ENCODE measurements around the gene PDZD4. TPM values are rescaled to one million over a fixed set of nuclear protein-coding genes. Genes with fewer than 3 reads are reported as not detected.

Gene PDZD4
- total RNA-seq, 1 donor from 2014 or later, result 9.9 TPM

DNA sequence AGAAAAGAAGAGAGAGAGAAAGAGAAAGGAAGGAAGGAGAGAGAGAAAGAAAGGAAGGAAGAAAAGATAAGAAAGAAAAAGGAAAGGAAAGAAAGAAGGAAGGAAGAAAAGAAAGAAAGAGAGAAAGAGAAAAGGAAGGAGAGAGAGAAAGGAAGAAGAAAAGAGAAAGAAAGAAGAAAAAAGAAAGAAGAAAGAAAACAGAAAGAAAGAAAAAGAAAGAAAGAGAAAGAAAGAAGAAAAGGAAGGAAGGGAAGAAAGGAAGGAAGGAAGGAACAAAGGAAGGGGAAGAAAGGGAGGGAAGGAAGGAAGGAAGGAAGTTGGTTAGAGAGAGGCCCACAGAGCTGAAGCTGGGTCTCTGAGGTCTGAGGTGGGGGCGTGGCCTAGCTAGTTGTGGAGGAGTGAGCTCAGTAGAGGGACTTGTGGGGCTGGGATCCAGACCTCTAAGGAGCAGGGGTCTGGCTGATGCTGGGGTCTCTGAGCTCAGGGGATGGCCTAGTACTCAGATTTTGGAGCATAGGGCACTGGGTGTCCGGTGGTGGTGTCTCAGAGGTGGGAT is 27.1 kb upstream of the PDZD4 start:
- no peak for TF ChIP-seq EZH2 (IDR thresholded peaks at IDR 0.05; ENCODE audit: insufficient read depth, low read length)
- TF ChIP-seq, protein P1, sequence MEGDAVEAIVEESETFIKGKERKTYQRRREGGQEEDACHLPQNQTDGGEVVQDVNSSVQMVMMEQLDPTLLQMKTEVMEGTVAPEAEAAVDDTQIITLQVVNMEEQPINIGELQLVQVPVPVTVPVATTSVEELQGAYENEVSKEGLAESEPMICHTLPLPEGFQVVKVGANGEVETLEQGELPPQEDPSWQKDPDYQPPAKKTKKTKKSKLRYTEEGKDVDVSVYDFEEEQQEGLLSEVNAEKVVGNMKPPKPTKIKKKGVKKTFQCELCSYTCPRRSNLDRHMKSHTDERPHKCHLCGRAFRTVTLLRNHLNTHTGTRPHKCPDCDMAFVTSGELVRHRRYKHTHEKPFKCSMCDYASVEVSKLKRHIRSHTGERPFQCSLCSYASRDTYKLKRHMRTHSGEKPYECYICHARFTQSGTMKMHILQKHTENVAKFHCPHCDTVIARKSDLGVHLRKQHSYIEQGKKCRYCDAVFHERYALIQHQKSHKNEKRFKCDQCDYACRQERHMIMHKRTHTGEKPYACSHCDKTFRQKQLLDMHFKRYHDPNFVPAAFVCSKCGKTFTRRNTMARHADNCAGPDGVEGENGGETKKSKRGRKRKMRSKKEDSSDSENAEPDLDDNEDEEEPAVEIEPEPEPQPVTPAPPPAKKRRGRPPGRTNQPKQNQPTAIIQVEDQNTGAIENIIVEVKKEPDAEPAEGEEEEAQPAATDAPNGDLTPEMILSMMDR (IDR thresholded peaks at IDR 0.05; ENCODE audit: insufficient read depth, low read depth, low read length), result no peak
- H3K36me3 Mint-ChIP-seq (ENCODE audit: low read depth, unreplicated experiment), result peaks cover 3% of the 10 kb centered on the region
- Histone ChIP-seq H3K9ac (ENCODE audit: low read length) (no peak overlapping the region), H3K27ac (ENCODE audit: low read depth, low read length) (no peak overlapping the region), H3K4me1 (ENCODE audit: insufficient read depth, low read length) (no peaks in the 10 kb centered on the region), H3K79me2 (ENCODE audit: insufficient read depth, low read length) (no peaks in the 10 kb centered on the region), H3K4me3 (ENCODE audit: insufficient read depth, low read depth, low read length) (no peak overlapping the region), H3K27me3 (ENCODE audit: insufficient read depth, low read length) (no peaks in the 10 kb centered on the region), H4K20me1 (ENCODE audit: insufficient read depth, low read length) (no peaks in the 10 kb centered on the region), H3K4me2 (ENCODE audit: low read length) (no peak overlapping the region), H2AFZ (ENCODE audit: low read depth, low read length) (no peak overlapping the region), H3K36me3 (ENCODE audit: insufficient read depth, low read length) (no peaks in the 10 kb centered on the region), H3K9me3 (ENCODE audit: insufficient read depth, low read depth, low read length) (no peaks in the 10 kb centered on the region)
- no peak for DNase-seq (ENCODE audit: low read depth)
- FAIRE-seq, result no peak
- H3K4me3 Mint-ChIP-seq (ENCODE audit: unreplicated experiment), result no peak overlapping the region
- H3K27ac Mint-ChIP-seq (ENCODE audit: unreplicated experiment), result no peak overlapping the region
- H3K4me1 Mint-ChIP-seq (ENCODE audit: low read depth, unreplicated experiment), result no peaks in the 10 kb centered on the region
- H3K9me3 Mint-ChIP-seq (ENCODE audit: unreplicated experiment), result no peaks in the 10 kb centered on the region
- H3K27me3 Mint-ChIP-seq (ENCODE audit: low read depth, unreplicated experiment), result peaks cover 4% of the 10 kb centered on the region

DNA sequence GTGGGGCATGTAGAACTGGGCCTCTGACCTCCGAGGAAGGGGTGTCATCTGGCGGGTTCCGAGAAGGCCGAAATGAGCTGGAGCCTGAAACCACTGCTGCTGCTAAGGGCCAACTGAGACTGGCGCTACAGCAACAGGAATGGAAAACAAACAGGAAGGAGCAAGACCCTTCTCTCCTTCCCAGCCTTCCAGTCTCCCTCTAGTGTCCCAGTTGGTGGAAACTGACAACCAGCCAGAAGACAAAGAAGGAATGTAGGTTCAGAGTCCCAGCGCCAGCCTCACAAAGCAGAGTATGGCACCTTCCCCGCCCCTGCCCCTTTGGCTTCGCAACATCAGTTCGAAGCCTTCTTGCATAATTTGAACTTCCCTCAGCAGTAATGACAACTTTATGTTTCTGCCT is 24.4 kb upstream of the PDZD4 start:
- Histone ChIP-seq H3K36me3 (ENCODE audit: insufficient read depth, low read length) (no peaks in the 10 kb centered on the region), H3K9ac (ENCODE audit: low read length) (no peak overlapping the region), H2AFZ (ENCODE audit: low read depth, low read length) (no peak overlapping the region), H3K9me3 (ENCODE audit: insufficient read depth, low read depth, low read length) (no peaks in the 10 kb centered on the region), H3K4me1 (ENCODE audit: insufficient read depth, low read length) (no peaks in the 10 kb centered on the region), H3K4me3 (ENCODE audit: insufficient read depth, low read depth, low read length) (no peak overlapping the region), H4K20me1 (ENCODE audit: insufficient read depth, low read length) (no peaks in the 10 kb centered on the region), H3K4me2 (ENCODE audit: low read length) (no peak overlapping the region), H3K79me2 (ENCODE audit: insufficient read depth, low read length) (no peaks in the 10 kb centered on the region), H3K27ac (ENCODE audit: low read depth, low read length) (no peak overlapping the region), H3K27me3 (ENCODE audit: insufficient read depth, low read length) (no peaks in the 10 kb centered on the region)
- FAIRE-seq (no peak), DNase-seq (ENCODE audit: low read depth) (no peak)
- Mint-ChIP-seq H3K36me3 (ENCODE audit: low read depth, unreplicated experiment) (peaks cover 3% of the 10 kb centered on the region), H3K4me1 (ENCODE audit: low read depth, unreplicated experiment) (no peaks in the 10 kb centered on the region), H3K27me3 (ENCODE audit: low read depth, unreplicated experiment) (peaks cover 10% of the 10 kb centered on the region), H3K27ac (ENCODE audit: unreplicated experiment) (no peak overlapping the region), H3K9me3 (ENCODE audit: unreplicated experiment) (no peaks in the 10 kb centered on the region), H3K4me3 (ENCODE audit: unreplicated experiment) (no peak overlapping the region)
- no peak for TF ChIP-seq EZH2 (IDR thresholded peaks at IDR 0.05; ENCODE audit: insufficient read depth, low read length)
- TF ChIP-seq, protein P1 (IDR thresholded peaks at IDR 0.05; ENCODE audit: insufficient read depth, low read depth, low read length), result no peak

DNA sequence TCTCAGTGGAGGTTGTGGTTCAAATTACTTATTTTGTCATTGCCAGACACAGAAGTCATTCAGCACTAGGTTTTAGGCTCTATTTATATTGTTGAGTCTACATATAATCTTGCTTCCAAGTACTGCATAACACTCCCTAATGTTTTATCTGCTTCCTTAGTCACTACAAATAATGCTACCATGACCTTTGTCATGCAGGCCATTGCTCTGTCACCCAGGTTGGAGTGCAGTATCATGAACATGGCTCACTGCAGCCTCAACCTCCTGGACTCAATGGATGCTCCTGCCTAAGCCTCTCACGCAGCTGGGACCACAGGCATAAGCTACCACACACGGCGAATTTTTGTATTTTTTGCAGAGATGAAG is 23.5 kb upstream of the PDZD4 start:
- Mint-ChIP-seq H3K9me3 (ENCODE audit: unreplicated experiment) (no peaks in the 10 kb centered on the region), H3K4me1 (ENCODE audit: low read depth, unreplicated experiment) (no peaks in the 10 kb centered on the region), H3K27ac (ENCODE audit: unreplicated experiment) (no peak overlapping the region), H3K36me3 (ENCODE audit: low read depth, unreplicated experiment) (no peaks in the 10 kb centered on the region), H3K27me3 (ENCODE audit: low read depth, unreplicated experiment) (peaks cover 10% of the 10 kb centered on the region), H3K4me3 (ENCODE audit: unreplicated experiment) (no peak overlapping the region)
- H3K4me3 ChIP-seq (ENCODE audit: insufficient read depth, low read depth, low read length), result no peak overlapping the region
- no peaks in the 10 kb centered on the region for H3K4me1 ChIP-seq (ENCODE audit: insufficient read depth, low read length)
- no peak overlapping the region for H3K4me2 ChIP-seq (ENCODE audit: low read length)
- H3K27me3 ChIP-seq (ENCODE audit: insufficient read depth, low read length), result peaks cover 2% of the 10 kb centered on the region
- H3K9me3 ChIP-seq (ENCODE audit: insufficient read depth, low read depth, low read length), result no peaks in the 10 kb centered on the region
- no peaks in the 10 kb centered on the region for H3K79me2 ChIP-seq (ENCODE audit: insufficient read depth, low read length)
- FAIRE-seq, result peak; percentile 68
- H3K27ac ChIP-seq (ENCODE audit: low read depth, low read length), result no peak overlapping the region
- H3K36me3 ChIP-seq (ENCODE audit: insufficient read depth, low read length), result no peaks in the 10 kb centered on the region
- no peak for DNase-seq (ENCODE audit: low read depth)
- H4K20me1 ChIP-seq (ENCODE audit: insufficient read depth, low read length), result no peaks in the 10 kb centered on the region
- no peak overlapping the region for H2AFZ ChIP-seq (ENCODE audit: low read depth, low read length)
- TF ChIP-seq, protein P1 (IDR thresholded peaks at IDR 0.05; ENCODE audit: insufficient read depth, low read depth, low read length), result no peak
- no peak for TF ChIP-seq EZH2 (IDR thresholded peaks at IDR 0.05; ENCODE audit: insufficient read depth, low read length)
- no peak overlapping the region for H3K9ac ChIP-seq (ENCODE audit: low read length)
